Measurements from ENCODE around the gene TMEFF2.

The TMEFF2 gene

DNA sequence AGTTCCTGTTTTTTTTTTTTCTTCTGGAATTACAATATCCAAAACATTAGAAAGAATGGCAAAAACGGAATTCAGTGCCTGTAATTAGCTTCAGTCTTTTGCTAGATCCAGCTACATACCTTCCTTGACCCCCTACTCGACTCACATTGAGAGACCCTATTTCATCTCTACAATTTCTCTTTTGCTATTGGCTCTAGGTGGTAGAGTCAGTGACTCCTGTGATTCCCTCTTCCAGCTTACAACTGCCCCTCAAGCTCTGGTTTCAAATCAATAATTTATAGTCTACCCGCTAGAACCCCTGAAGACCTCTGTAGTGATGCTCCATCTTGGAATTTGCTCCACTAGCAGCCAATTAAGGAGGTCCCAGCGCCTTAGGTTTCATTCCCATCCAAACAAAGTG, 125.8 kb downstream of the TMEFF2 start:
- H3K4me3 ChIP-seq (ENCODE audit: control insufficient read depth, low read depth, low read length), result no peak overlapping the region
- TF ChIP-seq, protein P1, sequence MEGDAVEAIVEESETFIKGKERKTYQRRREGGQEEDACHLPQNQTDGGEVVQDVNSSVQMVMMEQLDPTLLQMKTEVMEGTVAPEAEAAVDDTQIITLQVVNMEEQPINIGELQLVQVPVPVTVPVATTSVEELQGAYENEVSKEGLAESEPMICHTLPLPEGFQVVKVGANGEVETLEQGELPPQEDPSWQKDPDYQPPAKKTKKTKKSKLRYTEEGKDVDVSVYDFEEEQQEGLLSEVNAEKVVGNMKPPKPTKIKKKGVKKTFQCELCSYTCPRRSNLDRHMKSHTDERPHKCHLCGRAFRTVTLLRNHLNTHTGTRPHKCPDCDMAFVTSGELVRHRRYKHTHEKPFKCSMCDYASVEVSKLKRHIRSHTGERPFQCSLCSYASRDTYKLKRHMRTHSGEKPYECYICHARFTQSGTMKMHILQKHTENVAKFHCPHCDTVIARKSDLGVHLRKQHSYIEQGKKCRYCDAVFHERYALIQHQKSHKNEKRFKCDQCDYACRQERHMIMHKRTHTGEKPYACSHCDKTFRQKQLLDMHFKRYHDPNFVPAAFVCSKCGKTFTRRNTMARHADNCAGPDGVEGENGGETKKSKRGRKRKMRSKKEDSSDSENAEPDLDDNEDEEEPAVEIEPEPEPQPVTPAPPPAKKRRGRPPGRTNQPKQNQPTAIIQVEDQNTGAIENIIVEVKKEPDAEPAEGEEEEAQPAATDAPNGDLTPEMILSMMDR (IDR thresholded peaks at IDR 0.05; ENCODE audit: control insufficient read depth, insufficient read depth, low read depth, low read length, missing control alignments), result no peak
- DNase-seq (ENCODE audit: low read depth), result no peak

DNA sequence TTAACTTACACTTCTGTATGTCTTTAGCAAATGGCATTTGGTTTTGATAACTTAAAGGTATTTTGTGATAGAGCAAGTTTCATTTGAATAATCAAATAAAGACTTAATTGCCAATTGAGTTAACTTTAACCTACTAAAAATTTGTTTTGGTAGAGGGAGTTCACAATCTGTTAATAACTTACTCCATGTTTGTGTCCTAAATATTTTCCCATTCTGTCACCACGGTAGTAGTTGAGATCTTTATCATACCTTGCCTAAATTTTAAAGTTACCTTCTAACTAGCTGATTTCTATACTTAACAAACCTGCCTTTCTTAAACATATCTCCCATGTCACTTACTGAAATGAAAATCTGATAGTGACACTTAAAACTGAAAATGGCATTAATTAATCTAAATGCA, 127.1 kb downstream of the TMEFF2 start:
- DNase-seq (ENCODE audit: low read depth), result no peak
- TF ChIP-seq, protein P1 (IDR thresholded peaks at IDR 0.05; ENCODE audit: control insufficient read depth, insufficient read depth, low read depth, low read length, missing control alignments), result no peak
- no peak overlapping the region for H3K4me3 ChIP-seq (ENCODE audit: control insufficient read depth, low read depth, low read length)

DNA sequence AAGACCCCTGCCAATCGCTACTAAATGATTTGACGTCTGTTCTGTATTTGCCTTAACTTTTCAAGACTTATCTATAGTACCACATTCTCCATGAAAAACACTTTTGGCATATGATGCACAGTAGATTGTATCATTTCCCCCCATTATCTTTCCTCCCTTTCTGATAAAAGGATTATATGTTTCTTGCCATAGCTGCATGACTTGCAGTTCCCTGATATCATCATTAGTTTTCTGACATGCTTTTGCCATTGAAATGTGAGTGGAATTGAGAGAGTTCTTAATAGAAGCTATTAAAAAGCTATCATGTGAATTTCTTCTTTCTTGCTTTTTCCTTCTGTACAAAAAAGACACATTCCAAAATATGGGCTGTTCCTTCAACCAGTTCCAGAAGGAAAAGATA, 130.3 kb downstream of the TMEFF2 start:
- TF ChIP-seq, protein P1 (IDR thresholded peaks at IDR 0.05; ENCODE audit: control insufficient read depth, insufficient read depth, low read depth, low read length, missing control alignments), result no peak
- H3K4me3 ChIP-seq (ENCODE audit: control insufficient read depth, low read depth, low read length), result no peak overlapping the region
- DNase-seq (ENCODE audit: low read depth), result no peak

DNA sequence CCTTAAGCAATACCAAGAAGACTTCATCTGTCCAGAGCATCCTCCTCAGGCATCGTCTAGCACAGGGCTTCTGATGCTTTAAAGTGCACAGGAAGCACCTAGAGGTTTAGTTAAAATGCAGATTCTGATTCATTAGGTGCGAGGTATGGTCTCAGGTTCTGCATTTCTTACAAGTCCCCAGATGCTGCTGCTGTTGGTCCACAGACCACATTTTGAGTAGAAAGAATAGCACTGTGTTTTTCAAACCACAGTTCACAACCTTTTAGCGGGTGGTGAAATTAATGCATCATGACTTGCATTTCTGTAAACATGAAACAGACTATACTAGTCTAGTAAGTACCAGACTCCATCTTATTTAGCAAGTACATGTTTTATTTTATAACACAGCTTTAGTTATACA, 134.6 kb downstream of the TMEFF2 start:
- no peak for DNase-seq (ENCODE audit: low read depth)
- TF ChIP-seq, protein P1 (IDR thresholded peaks at IDR 0.05; ENCODE audit: control insufficient read depth, insufficient read depth, low read depth, low read length, missing control alignments), result no peak
- H3K4me3 ChIP-seq (ENCODE audit: control insufficient read depth, low read depth, low read length), result no peak overlapping the region

DNA sequence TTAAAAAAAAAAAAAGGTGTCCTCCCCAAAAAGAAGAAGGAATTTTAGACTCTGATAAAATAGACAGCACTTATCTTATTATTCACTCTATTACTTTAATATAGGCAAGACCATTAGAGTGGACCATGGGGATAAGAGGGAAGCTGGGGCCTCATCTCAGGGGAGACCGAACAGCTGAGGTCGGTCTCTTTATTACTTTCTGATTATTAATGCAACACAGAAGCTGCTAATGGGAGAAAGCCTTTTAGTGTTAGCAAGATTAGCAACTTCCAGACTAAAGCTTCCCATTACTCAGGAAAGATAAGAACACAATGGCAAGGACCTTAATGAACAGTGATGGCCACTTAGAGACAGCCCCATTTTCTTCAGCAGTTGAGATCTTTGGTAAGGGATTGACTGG, 135.5 kb downstream of the TMEFF2 start:
- TF ChIP-seq, protein P1 (IDR thresholded peaks at IDR 0.05; ENCODE audit: control insufficient read depth, insufficient read depth, low read depth, low read length, missing control alignments), result no peak
- DNase-seq (ENCODE audit: low read depth), result no peak
- no peak overlapping the region for H3K4me3 ChIP-seq (ENCODE audit: control insufficient read depth, low read depth, low read length)

DNA sequence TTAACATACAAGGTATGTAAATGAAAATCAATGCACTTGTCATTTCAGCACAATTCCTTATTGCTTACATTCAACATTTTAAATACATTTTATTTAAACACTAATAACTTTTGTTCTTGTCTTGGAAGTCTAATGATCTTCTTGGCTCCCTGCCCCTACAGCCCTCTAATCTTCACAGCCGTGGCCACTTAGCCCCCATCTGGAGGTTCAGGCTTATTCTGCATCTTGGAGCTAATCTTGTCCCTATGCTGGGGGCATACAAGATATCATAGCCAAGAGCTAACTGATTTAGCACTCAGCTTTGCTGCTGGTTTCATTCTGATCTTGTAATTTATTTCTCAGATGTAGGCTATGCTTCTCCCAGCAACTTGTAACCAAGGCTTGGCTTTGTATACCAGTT, 140.8 kb downstream of the TMEFF2 start:
- DNase-seq (ENCODE audit: low read depth), result no peak
- no peak overlapping the region for H3K4me3 ChIP-seq (ENCODE audit: control insufficient read depth, low read depth, low read length)
- TF ChIP-seq, protein P1 (IDR thresholded peaks at IDR 0.05; ENCODE audit: control insufficient read depth, insufficient read depth, low read depth, low read length, missing control alignments), result no peak

DNA sequence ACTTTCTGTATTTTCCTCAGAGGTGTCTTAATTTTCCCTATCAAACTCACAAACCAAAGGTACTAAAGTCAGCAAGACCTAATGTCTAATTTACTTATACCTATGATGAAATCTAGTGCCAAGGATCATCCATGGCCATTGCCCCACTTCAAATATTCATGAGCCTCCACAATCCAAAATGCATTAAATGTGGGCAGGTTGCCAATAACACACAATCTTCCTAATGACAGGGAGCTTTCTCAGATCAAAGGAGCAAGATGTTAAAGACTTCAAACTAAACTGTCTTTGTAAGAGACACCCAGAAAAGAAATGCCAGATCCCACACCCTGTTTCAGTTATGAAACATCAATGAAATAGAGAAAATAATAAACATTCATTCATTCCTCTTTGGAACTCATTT, 143.2 kb downstream of the TMEFF2 start:
- no peak for DNase-seq (ENCODE audit: low read depth)
- TF ChIP-seq, protein P1 (IDR thresholded peaks at IDR 0.05; ENCODE audit: control insufficient read depth, insufficient read depth, low read depth, low read length, missing control alignments), result no peak
- no peak overlapping the region for H3K4me3 ChIP-seq (ENCODE audit: control insufficient read depth, low read depth, low read length)
